ENCODE results near the gene PRSS56.

Gene PRSS56

GRCh38 chr2:232496501-232497270 is 23.5 kb upstream of the PRSS56 start:
- DNase-seq (ENCODE audit: low spot score) = no peak
- CTCF ChIA-PET = no interaction called here
- TF ChIP-seq, protein P1, sequence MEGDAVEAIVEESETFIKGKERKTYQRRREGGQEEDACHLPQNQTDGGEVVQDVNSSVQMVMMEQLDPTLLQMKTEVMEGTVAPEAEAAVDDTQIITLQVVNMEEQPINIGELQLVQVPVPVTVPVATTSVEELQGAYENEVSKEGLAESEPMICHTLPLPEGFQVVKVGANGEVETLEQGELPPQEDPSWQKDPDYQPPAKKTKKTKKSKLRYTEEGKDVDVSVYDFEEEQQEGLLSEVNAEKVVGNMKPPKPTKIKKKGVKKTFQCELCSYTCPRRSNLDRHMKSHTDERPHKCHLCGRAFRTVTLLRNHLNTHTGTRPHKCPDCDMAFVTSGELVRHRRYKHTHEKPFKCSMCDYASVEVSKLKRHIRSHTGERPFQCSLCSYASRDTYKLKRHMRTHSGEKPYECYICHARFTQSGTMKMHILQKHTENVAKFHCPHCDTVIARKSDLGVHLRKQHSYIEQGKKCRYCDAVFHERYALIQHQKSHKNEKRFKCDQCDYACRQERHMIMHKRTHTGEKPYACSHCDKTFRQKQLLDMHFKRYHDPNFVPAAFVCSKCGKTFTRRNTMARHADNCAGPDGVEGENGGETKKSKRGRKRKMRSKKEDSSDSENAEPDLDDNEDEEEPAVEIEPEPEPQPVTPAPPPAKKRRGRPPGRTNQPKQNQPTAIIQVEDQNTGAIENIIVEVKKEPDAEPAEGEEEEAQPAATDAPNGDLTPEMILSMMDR (conservative IDR thresholded peaks at IDR 0.05; ENCODE audit: low read depth) = no peak
- POLR2A ChIA-PET (ENCODE audit: low non-redundant PET) = interaction anchor here (0.6 kb wide), 1 partner anchor 579 kb away, joined by 5 read pairs; no protein-coding TSS in a partner anchor
- no peak overlapping the region for H3K27ac ChIP-seq

- CTCF ChIA-PET = no interaction called here
- H3K27ac ChIP-seq = no peak overlapping the region
- POLR2A ChIA-PET (ENCODE audit: low non-redundant PET) = no interaction called here
- TF ChIP-seq, protein P1 (conservative IDR thresholded peaks at IDR 0.05; ENCODE audit: low read depth) = no peak
- DNase-seq (ENCODE audit: low spot score) = no peak
Observed at GRCh38 chr2:232497348-232497747, 22.8 kb upstream of the PRSS56 start.

GRCh38 chr2:232498452-232498851 is 21.7 kb upstream of the PRSS56 start:
- no peak overlapping the region for H3K27ac ChIP-seq
- no peak for DNase-seq (ENCODE audit: low spot score)
- ChIA-PET POLR2A (ENCODE audit: low non-redundant PET) (no interaction called here), CTCF (interaction anchor here (0.6 kb wide), 1 partner anchor 617 kb away, joined by 4 read pairs; no protein-coding TSS in a partner anchor)
- TF ChIP-seq, protein P1 (conservative IDR thresholded peaks at IDR 0.05; ENCODE audit: low read depth) = no peak

DNA sequence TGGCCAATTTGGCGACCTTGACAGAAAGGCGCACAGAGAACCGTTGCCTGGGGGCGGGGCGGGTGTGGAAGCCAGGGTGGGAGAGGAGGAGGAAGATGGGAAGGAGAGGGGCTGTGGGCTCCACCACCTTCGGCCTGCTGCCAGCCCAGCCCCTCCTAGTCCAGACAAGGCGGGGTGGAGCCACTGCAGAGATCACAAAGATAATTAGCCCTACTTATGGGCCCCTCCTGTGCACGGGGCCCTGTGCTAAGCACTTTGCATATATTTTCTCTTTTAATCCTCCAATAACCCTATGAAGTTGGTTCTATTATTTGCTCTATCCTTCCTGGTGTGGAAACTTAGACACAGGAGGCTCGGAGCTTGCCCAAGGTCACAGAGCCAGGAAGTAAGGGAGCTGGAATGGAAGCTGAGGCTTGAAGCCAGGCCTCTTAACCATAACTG is 18.8 kb upstream of the PRSS56 start:
- no peak overlapping the region for H3K27ac ChIP-seq
- ChIA-PET POLR2A (ENCODE audit: low non-redundant PET) (no interaction called here), CTCF (interaction anchor here (0.6 to 0.7 kb wide), 2 partner anchors 21 to 23 kb away, joined by 4 to 6 read pairs; no protein-coding TSS in a partner anchor)
- TF ChIP-seq, protein P1 (conservative IDR thresholded peaks at IDR 0.05; ENCODE audit: low read depth) = no peak
- DNase-seq (ENCODE audit: low spot score) = no peak

DNA sequence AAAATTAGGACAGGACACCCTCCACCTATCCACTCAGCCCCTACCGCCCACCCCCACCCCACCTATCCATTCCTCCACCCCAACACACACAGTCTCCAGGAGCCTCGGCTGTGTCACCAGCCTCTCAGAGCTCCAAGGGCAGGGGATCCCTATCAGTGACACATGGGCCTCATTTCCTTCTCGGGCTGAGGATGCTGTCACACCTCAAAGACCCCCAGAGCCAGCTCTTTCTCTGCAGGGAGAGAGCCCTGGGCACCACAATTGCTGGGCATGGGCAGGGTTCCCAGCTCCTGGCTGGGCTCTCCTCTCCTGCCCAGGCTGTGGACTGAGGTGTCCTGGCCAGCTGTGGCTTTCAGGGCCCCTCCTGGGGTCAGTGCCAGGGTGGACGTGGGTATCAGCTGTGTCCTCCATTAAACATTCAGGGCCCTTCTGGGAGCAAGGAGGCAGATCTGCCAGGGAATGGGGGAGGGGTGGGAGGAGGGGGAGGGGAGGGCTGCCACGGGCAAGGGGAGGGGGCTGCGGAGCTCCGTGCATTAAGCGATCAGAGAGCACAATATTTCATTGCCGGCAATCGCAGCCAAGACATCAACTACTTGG is 18.3 kb upstream of the PRSS56 start:
- DNase-seq (ENCODE audit: low spot score) = no peak
- TF ChIP-seq, protein P1 (conservative IDR thresholded peaks at IDR 0.05; ENCODE audit: low read depth) = no peak
- ChIA-PET POLR2A (ENCODE audit: low non-redundant PET) (no interaction called here), CTCF (interaction anchor here (0.6 to 0.7 kb wide), 2 partner anchors 21 to 22 kb away, joined by 4 to 6 read pairs; no protein-coding TSS in a partner anchor)
- H3K27ac ChIP-seq = no peak overlapping the region

GRCh38 chr2:232502511-232502910 is 17.7 kb upstream of the PRSS56 start:
- H3K27ac ChIP-seq = no peak overlapping the region
- POLR2A ChIA-PET (ENCODE audit: low non-redundant PET) = no interaction called here
- DNase-seq (ENCODE audit: low spot score) = no peak
- TF ChIP-seq, protein P1 (conservative IDR thresholded peaks at IDR 0.05; ENCODE audit: low read depth) = no peak
- CTCF ChIA-PET = no interaction called here

Measured in RWPE1 (cell line).